GM21529 (cell line): ENCODE measurements around the gene IRAK4.
"Not testable (repeated sequence)": the region's sequence is repeated elsewhere in the genome, so short reads cannot be mapped to it uniquely, and the experiment has no call there.

Experiments
- ATAC-seq: cut with Tn5 transposase; IDR thresholded peaks from one replicate; pipeline ENCODE4 v1.9.1; 2021; ENCODE audit not compliant: unreplicated experiment

Gene IRAK4

GRCh38 chr12:43758728-43759563 is at the start of gene IRAK4, which contains the start of gene PUS7L:
IRAK4 (plus strand) TSS chr12:43758951; CDS start chr12:43768112, 9,161 bp downstream.
PUS7L (minus strand) TSS chr12:43758790; CDS start chr12:43755245, 3,545 bp downstream.
- ATAC-seq: peak; percentile 96

- no peak for ATAC-seq
Measured at GRCh38 chr12:43711348-43711747, 47.4 kb upstream of the IRAK4 start.

- ATAC-seq: no peak
Measured at GRCh38 chr12:43722621-43723020, 36.1 kb upstream of the IRAK4 start.

GRCh38 chr12:43723134-43723533 is 35.6 kb upstream of the IRAK4 start:
- ATAC-seq: no peak

- ATAC-seq: no peak
Measured at GRCh38 chr12:43728117-43728516, 30.6 kb upstream of the IRAK4 start.

GRCh38 chr12:43728698-43729097 is 30.1 kb upstream of the IRAK4 start:
- no peak for ATAC-seq

GRCh38 chr12:43730283-43730682 is 28.5 kb upstream of the IRAK4 start:
- ATAC-seq: no peak

GRCh38 chr12:43733687-43734086 is 25.1 kb upstream of the IRAK4 start:
- ATAC-seq: no peak

GRCh38 chr12:43736927-43737440 is 21.8 kb upstream of the IRAK4 start:
- no peak for ATAC-seq

- ATAC-seq: no peak
Measured at GRCh38 chr12:43737646-43738045, 21.1 kb upstream of the IRAK4 start.

GRCh38 chr12:43740511-43741100 is 18.1 kb upstream of the IRAK4 start:
- ATAC-seq: peak; percentile 71

GRCh38 chr12:43742106-43742505 is 16.6 kb upstream of the IRAK4 start:
- ATAC-seq: no peak

GRCh38 chr12:43744826-43745225 is 13.9 kb upstream of the IRAK4 start:
- no peak for ATAC-seq

GRCh38 chr12:43749016-43749415 is 9.7 kb upstream of the IRAK4 start:
- ATAC-seq: no peak

GRCh38 chr12:43750814-43751213 is 7.9 kb upstream of the IRAK4 start:
- ATAC-seq: no peak

- not testable (repeated sequence) for ATAC-seq
Measured at GRCh38 chr12:43751360-43751759, 7.4 kb upstream of the IRAK4 start.

- no peak for ATAC-seq
Measured at GRCh38 chr12:43754015-43754414, 4.7 kb upstream of the IRAK4 start.

- peak; percentile 10 for ATAC-seq
Measured at GRCh38 chr12:43758247-43758727, 464 bp upstream of the IRAK4 start.

GRCh38 chr12:43760396-43760795 is 1.6 kb downstream of the IRAK4 start:
- ATAC-seq: no peak

- no peak for ATAC-seq
Measured at GRCh38 chr12:43761500-43761899, 2.7 kb downstream of the IRAK4 start.

- ATAC-seq: no peak
Measured at GRCh38 chr12:43762596-43762995, 3.8 kb downstream of the IRAK4 start.

GRCh38 chr12:43763769-43764168 is 5.0 kb downstream of the IRAK4 start:
- ATAC-seq: no peak
